ENCODE measurements around the gene GLUD1.
"Not testable (repeated sequence)": the region's sequence is repeated elsewhere in the genome, so short reads cannot be mapped to it uniquely, and the experiment has no call there.

Gene GLUD1

GRCh38 chr10:87118122-87118521 lies 23.5 kb upstream of the GLUD1 start:
- H3K27me3 ChIP-seq (replicated peaks; ENCODE audit: control insufficient read depth, insufficient read depth, low read length); DNase-seq (ENCODE audit: low read depth); H3K9ac ChIP-seq (ENCODE audit: low read length); H3K4me1 ChIP-seq (ENCODE audit: control insufficient read depth, insufficient read depth, low read length); H3K9me3 ChIP-seq (ENCODE audit: control insufficient read depth, low read length); H3K4me3 ChIP-seq (ENCODE audit: low read length); H3K36me3 ChIP-seq (ENCODE audit: control insufficient read depth, insufficient read depth, low read length, severe bottlenecking): not testable (repeated sequence)

- H3K9ac ChIP-seq (ENCODE audit: low read length) = no peak overlapping the region
- no peaks in the 10 kb centered on the region for H3K9me3 ChIP-seq (ENCODE audit: control insufficient read depth, low read length)
- H3K4me1 ChIP-seq (ENCODE audit: control insufficient read depth, insufficient read depth, low read length) = no peaks in the 10 kb centered on the region
- H3K4me3 ChIP-seq (ENCODE audit: low read length) = no peak overlapping the region
- H3K36me3 ChIP-seq (ENCODE audit: control insufficient read depth, insufficient read depth, low read length, severe bottlenecking) = peaks cover 71% of the 10 kb centered on the region
- no peak for DNase-seq (ENCODE audit: low read depth)
- H3K27me3 ChIP-seq (replicated peaks; ENCODE audit: control insufficient read depth, insufficient read depth, low read length) = no peaks in the 10 kb centered on the region
Measured at GRCh38 chr10:87105446-87106124, 10.9 kb upstream of the GLUD1 start.

- H3K4me1 ChIP-seq (ENCODE audit: control insufficient read depth, insufficient read depth, low read length); H3K9me3 ChIP-seq (ENCODE audit: control insufficient read depth, low read length); H3K4me3 ChIP-seq (ENCODE audit: low read length); H3K9ac ChIP-seq (ENCODE audit: low read length); H3K27me3 ChIP-seq (replicated peaks; ENCODE audit: control insufficient read depth, insufficient read depth, low read length); DNase-seq (ENCODE audit: low read depth): not testable (repeated sequence)
- H3K36me3 ChIP-seq (ENCODE audit: control insufficient read depth, insufficient read depth, low read length, severe bottlenecking) = peaks cover 69% of the 10 kb centered on the region
Measured at GRCh38 chr10:87104727-87105126, 10.1 kb upstream of the GLUD1 start.

- H3K27me3 ChIP-seq (replicated peaks; ENCODE audit: control insufficient read depth, insufficient read depth, low read length) = no peaks in the 10 kb centered on the region
- H3K36me3 ChIP-seq (ENCODE audit: control insufficient read depth, insufficient read depth, low read length, severe bottlenecking) = peaks cover 49% of the 10 kb centered on the region
- H3K4me1 ChIP-seq (ENCODE audit: control insufficient read depth, insufficient read depth, low read length) = no peaks in the 10 kb centered on the region
- no peaks in the 10 kb centered on the region for H3K9me3 ChIP-seq (ENCODE audit: control insufficient read depth, low read length)
- H3K4me3 ChIP-seq (ENCODE audit: low read length) = no peak overlapping the region
- no peak overlapping the region for H3K9ac ChIP-seq (ENCODE audit: low read length)
- no peak for DNase-seq (ENCODE audit: low read depth)
Measured at GRCh38 chr10:87101996-87102395, 7.4 kb upstream of the GLUD1 start.

GRCh38 chr10:87095236-87095945 lies 748 bp upstream of the GLUD1 start:
- Histone ChIP-seq H3K9ac (ENCODE audit: low read length) (peak overlapping the region; percentile 98), H3K4me1 (ENCODE audit: control insufficient read depth, insufficient read depth, low read length) (peaks cover 26% of the 10 kb centered on the region), H3K9me3 (ENCODE audit: control insufficient read depth, low read length) (no peaks in the 10 kb centered on the region), H3K36me3 (ENCODE audit: control insufficient read depth, insufficient read depth, low read length, severe bottlenecking) (peaks cover 8% of the 10 kb centered on the region), H3K4me3 (ENCODE audit: low read length) (peak overlapping the region; percentile 94), H3K27me3 (replicated peaks; ENCODE audit: control insufficient read depth, insufficient read depth, low read length) (no peaks in the 10 kb centered on the region)
- peak; percentile 94 for DNase-seq (ENCODE audit: low read depth)

- H3K27me3 ChIP-seq (replicated peaks; ENCODE audit: control insufficient read depth, insufficient read depth, low read length) = no peaks in the 10 kb centered on the region
- peak overlapping the region; percentile 97 for H3K4me3 ChIP-seq (ENCODE audit: low read length)
- H3K9ac ChIP-seq (ENCODE audit: low read length) = peak overlapping the region; percentile 94
- peaks cover 5% of the 10 kb centered on the region for H3K36me3 ChIP-seq (ENCODE audit: control insufficient read depth, insufficient read depth, low read length, severe bottlenecking)
- H3K4me1 ChIP-seq (ENCODE audit: control insufficient read depth, insufficient read depth, low read length) = peaks cover 38% of the 10 kb centered on the region
- DNase-seq (ENCODE audit: low read depth) = peak; percentile 68
- H3K9me3 ChIP-seq (ENCODE audit: control insufficient read depth, low read length) = no peaks in the 10 kb centered on the region
Measured at GRCh38 chr10:87093632-87094372, 841 bp downstream of the GLUD1 start.

GRCh38 chr10:87092861-87093631 lies 1.6 kb downstream of the GLUD1 start:
- Histone ChIP-seq H3K9me3 (ENCODE audit: control insufficient read depth, low read length) (no peaks in the 10 kb centered on the region), H3K36me3 (ENCODE audit: control insufficient read depth, insufficient read depth, low read length, severe bottlenecking) (peaks cover 5% of the 10 kb centered on the region), H3K4me1 (ENCODE audit: control insufficient read depth, insufficient read depth, low read length) (peaks cover 38% of the 10 kb centered on the region), H3K4me3 (ENCODE audit: low read length) (peak overlapping the region; percentile 97), H3K27me3 (replicated peaks; ENCODE audit: control insufficient read depth, insufficient read depth, low read length) (no peaks in the 10 kb centered on the region), H3K9ac (ENCODE audit: low read length) (peak overlapping the region; percentile 94)
- peak; percentile 69 for DNase-seq (ENCODE audit: low read depth)

GRCh38 chr10:87092376-87092860 lies 2.2 kb downstream of the GLUD1 start:
- Histone ChIP-seq H3K4me1 (ENCODE audit: control insufficient read depth, insufficient read depth, low read length) (peaks cover 38% of the 10 kb centered on the region), H3K9me3 (ENCODE audit: control insufficient read depth, low read length) (no peaks in the 10 kb centered on the region), H3K36me3 (ENCODE audit: control insufficient read depth, insufficient read depth, low read length, severe bottlenecking) (peaks cover 5% of the 10 kb centered on the region), H3K4me3 (ENCODE audit: low read length) (peak overlapping the region; percentile 97), H3K9ac (ENCODE audit: low read length) (peak overlapping the region; percentile 94), H3K27me3 (replicated peaks; ENCODE audit: control insufficient read depth, insufficient read depth, low read length) (no peaks in the 10 kb centered on the region)
- DNase-seq (ENCODE audit: low read depth) = peak; percentile 64

- peaks cover 32% of the 10 kb centered on the region for H3K4me1 ChIP-seq (ENCODE audit: control insufficient read depth, insufficient read depth, low read length)
- no peaks in the 10 kb centered on the region for H3K9me3 ChIP-seq (ENCODE audit: control insufficient read depth, low read length)
- H3K4me3 ChIP-seq (ENCODE audit: low read length) = no peak overlapping the region
- peaks cover 5% of the 10 kb centered on the region for H3K36me3 ChIP-seq (ENCODE audit: control insufficient read depth, insufficient read depth, low read length, severe bottlenecking)
- DNase-seq (ENCODE audit: low read depth) = no peak
- H3K9ac ChIP-seq (ENCODE audit: low read length) = no peak overlapping the region
- H3K27me3 ChIP-seq (replicated peaks; ENCODE audit: control insufficient read depth, insufficient read depth, low read length) = no peaks in the 10 kb centered on the region
Measured at GRCh38 chr10:87090779-87091178, 3.9 kb downstream of the GLUD1 start.

- Histone ChIP-seq H3K9ac (ENCODE audit: low read length) (no peak overlapping the region), H3K4me3 (ENCODE audit: low read length) (no peak overlapping the region), H3K9me3 (ENCODE audit: control insufficient read depth, low read length) (no peaks in the 10 kb centered on the region), H3K27me3 (replicated peaks; ENCODE audit: control insufficient read depth, insufficient read depth, low read length) (no peaks in the 10 kb centered on the region), H3K4me1 (ENCODE audit: control insufficient read depth, insufficient read depth, low read length) (peaks cover 36% of the 10 kb centered on the region), H3K36me3 (ENCODE audit: control insufficient read depth, insufficient read depth, low read length, severe bottlenecking) (peaks cover 5% of the 10 kb centered on the region)
- DNase-seq (ENCODE audit: low read depth) = no peak
Measured at GRCh38 chr10:87089746-87090145, 4.9 kb downstream of the GLUD1 start.
